Measurements from ENCODE around the gene GMIP.

GMIP gene

DNA sequence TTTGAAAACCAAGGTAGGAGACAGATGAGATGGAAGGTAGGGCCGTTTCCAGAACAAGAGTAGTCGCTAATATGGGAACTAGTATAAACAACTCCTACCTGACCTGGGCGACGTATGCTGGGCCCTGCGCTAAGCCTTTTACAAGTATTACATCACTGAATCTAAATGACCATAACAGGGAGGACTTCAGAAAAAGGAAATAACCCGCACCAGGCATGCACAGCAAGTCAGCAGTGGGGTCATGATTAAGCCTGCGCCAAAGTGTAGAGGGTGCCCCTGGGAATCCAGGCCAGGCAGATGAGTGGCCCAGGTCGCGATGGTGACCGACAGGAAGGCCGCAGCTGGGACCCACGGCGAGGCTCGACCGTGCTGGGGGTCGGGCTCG, 19.4 kb upstream of the GMIP start:
- Histone ChIP-seq H3K27me3 (ENCODE audit: insufficient read depth, poor library complexity, severe bottlenecking) (no peaks in the 10 kb centered on the region), H3K4me3 (replicated peaks; ENCODE audit: insufficient read depth, low read length) (peak overlapping the region; percentile 71), H3K27ac (replicated peaks) (peak overlapping the region; percentile 91)
- DNase-seq (ENCODE audit: low read depth in 1 of 2, low spot score in 1 of 2) = peak in 1 of 2 experiments; percentile 58
- TF ChIP-seq POLR2AphosphoS5 (IDR thresholded peaks at IDR 0.05; ENCODE audit: low read depth) = no peak
- TF ChIP-seq GABPA (IDR thresholded peaks at IDR 0.05; ENCODE audit: low read depth) = no peak
- TF ChIP-seq, protein P1, sequence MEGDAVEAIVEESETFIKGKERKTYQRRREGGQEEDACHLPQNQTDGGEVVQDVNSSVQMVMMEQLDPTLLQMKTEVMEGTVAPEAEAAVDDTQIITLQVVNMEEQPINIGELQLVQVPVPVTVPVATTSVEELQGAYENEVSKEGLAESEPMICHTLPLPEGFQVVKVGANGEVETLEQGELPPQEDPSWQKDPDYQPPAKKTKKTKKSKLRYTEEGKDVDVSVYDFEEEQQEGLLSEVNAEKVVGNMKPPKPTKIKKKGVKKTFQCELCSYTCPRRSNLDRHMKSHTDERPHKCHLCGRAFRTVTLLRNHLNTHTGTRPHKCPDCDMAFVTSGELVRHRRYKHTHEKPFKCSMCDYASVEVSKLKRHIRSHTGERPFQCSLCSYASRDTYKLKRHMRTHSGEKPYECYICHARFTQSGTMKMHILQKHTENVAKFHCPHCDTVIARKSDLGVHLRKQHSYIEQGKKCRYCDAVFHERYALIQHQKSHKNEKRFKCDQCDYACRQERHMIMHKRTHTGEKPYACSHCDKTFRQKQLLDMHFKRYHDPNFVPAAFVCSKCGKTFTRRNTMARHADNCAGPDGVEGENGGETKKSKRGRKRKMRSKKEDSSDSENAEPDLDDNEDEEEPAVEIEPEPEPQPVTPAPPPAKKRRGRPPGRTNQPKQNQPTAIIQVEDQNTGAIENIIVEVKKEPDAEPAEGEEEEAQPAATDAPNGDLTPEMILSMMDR (IDR thresholded peaks at IDR 0.05; ENCODE audit: insufficient read depth, low read length) = no peak
- no peak for TF ChIP-seq SPI1 (IDR thresholded peaks at IDR 0.05; ENCODE audit: borderline replicate concordance, low read depth)
- TF ChIP-seq, protein P2, sequence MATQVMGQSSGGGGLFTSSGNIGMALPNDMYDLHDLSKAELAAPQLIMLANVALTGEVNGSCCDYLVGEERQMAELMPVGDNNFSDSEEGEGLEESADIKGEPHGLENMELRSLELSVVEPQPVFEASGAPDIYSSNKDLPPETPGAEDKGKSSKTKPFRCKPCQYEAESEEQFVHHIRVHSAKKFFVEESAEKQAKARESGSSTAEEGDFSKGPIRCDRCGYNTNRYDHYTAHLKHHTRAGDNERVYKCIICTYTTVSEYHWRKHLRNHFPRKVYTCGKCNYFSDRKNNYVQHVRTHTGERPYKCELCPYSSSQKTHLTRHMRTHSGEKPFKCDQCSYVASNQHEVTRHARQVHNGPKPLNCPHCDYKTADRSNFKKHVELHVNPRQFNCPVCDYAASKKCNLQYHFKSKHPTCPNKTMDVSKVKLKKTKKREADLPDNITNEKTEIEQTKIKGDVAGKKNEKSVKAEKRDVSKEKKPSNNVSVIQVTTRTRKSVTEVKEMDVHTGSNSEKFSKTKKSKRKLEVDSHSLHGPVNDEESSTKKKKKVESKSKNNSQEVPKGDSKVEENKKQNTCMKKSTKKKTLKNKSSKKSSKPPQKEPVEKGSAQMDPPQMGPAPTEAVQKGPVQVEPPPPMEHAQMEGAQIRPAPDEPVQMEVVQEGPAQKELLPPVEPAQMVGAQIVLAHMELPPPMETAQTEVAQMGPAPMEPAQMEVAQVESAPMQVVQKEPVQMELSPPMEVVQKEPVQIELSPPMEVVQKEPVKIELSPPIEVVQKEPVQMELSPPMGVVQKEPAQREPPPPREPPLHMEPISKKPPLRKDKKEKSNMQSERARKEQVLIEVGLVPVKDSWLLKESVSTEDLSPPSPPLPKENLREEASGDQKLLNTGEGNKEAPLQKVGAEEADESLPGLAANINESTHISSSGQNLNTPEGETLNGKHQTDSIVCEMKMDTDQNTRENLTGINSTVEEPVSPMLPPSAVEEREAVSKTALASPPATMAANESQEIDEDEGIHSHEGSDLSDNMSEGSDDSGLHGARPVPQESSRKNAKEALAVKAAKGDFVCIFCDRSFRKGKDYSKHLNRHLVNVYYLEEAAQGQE (IDR thresholded peaks at IDR 0.05; ENCODE audit: insufficient replicate concordance, low read depth) = no peak

DNA sequence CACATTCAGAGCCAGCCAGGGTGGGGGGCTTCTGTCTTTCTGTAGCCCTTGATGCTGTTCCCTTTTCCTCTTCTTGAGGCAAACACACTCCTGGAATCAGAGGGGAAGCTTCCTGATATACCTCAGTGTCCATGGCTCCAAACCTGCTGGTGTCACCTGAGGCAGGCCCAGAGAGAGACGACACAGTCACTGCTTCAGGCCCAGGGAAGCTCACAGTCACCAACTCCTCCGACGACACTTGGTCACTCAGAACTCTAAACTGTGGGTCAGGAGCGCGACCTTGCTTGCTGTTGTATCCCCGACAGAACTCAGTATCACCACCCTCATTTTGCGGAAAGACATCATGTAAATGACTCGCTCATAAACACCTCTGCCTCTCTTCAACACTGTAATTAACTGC, 18.9 kb upstream of the GMIP start:
- Histone ChIP-seq H3K27me3 (ENCODE audit: insufficient read depth, poor library complexity, severe bottlenecking) (no peaks in the 10 kb centered on the region), H3K27ac (replicated peaks) (peak overlapping the region; percentile 91), H3K4me3 (replicated peaks; ENCODE audit: insufficient read depth, low read length) (peak overlapping the region; percentile 71)
- no peak for DNase-seq (ENCODE audit: low read depth in 1 of 2, low spot score in 1 of 2)
- TF ChIP-seq, protein P1 (IDR thresholded peaks at IDR 0.05; ENCODE audit: insufficient read depth, low read length) = no peak
- TF ChIP-seq, protein P2 (IDR thresholded peaks at IDR 0.05; ENCODE audit: insufficient replicate concordance, low read depth) = no peak
- no peak for TF ChIP-seq GABPA (IDR thresholded peaks at IDR 0.05; ENCODE audit: low read depth)
- no peak for TF ChIP-seq SPI1 (IDR thresholded peaks at IDR 0.05; ENCODE audit: borderline replicate concordance, low read depth)
- TF ChIP-seq POLR2AphosphoS5 (IDR thresholded peaks at IDR 0.05; ENCODE audit: low read depth) = no peak

DNA sequence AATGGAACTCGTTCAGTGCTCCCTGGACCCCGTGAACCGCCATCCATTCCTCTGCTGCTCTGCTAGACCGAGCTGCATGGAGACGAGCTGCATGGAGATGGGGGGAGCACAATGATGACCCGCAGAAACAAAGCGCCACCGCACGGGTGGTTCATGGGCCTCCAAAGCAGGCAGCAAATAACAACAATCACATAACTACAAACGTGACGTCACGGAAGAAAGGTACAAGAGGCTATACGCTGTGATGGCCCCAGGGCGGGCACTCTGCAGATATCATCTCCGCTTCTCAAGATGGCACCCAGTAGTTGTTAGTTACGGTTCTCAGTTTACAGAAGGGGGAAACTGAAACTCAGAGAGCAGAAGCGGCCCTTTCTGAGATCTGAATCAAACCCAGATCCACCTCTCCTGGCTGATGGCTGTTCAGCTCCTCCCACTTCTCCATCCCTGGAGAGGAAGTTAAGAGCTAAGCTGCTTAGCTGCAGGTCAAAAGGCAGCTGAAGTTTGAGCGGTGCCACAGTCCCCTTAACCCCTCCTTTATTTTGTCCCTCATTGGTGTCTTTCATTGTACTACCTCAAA, 18.3 kb upstream of the GMIP start:
- DNase-seq (ENCODE audit: low read depth in 1 of 2, low spot score in 1 of 2) = peak; percentile 87 to 88
- TF ChIP-seq GABPA (IDR thresholded peaks at IDR 0.05; ENCODE audit: low read depth) = no peak
- TF ChIP-seq SPI1 (IDR thresholded peaks at IDR 0.05; ENCODE audit: borderline replicate concordance, low read depth) = peak; percentile 91

DNA sequence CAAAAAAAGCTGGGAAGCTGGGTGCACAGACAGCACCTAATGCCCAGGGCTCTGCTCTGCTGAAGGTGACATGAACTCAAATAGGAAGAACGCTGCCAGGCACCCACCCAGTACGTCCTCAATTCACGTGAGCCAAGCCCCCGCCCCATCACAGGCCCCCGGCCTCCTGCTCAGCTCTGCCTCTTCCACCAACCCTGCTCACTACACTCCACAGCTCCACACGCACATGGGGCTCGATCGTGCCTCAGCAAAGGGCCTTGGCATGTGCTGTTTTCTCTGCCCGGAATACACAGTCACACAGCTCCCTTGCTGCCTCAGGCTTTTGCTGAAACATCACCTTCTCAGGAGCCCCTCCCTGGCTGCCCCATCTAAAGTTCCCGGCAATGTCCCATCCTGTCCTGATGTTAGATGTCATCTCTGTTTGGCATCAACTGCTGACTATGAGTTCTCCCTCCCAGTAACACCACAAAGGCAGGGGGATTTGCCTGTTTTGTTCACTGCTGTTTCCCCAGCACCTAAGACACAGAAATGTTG, 17.8 kb upstream of the GMIP start:
- TF ChIP-seq, protein P1 (IDR thresholded peaks at IDR 0.05; ENCODE audit: insufficient read depth, low read length) = no peak
- TF ChIP-seq, protein P2 (IDR thresholded peaks at IDR 0.05; ENCODE audit: insufficient replicate concordance, low read depth) = no peak
- no peak for TF ChIP-seq POLR2AphosphoS5 (IDR thresholded peaks at IDR 0.05; ENCODE audit: low read depth)
- no peak for TF ChIP-seq SPI1 (IDR thresholded peaks at IDR 0.05; ENCODE audit: borderline replicate concordance, low read depth)
- Histone ChIP-seq H3K4me3 (replicated peaks; ENCODE audit: insufficient read depth, low read length) (peak overlapping the region; percentile 34), H3K27me3 (ENCODE audit: insufficient read depth, poor library complexity, severe bottlenecking) (no peaks in the 10 kb centered on the region), H3K27ac (replicated peaks) (peak overlapping the region; percentile 91)
- DNase-seq (ENCODE audit: low read depth in 1 of 2, low spot score in 1 of 2) = no peak

More for the DNA sequence above, 18.3 kb upstream of the GMIP start:
- Histone ChIP-seq H3K27ac (replicated peaks) (peak overlapping the region; percentile 91), H3K27me3 (ENCODE audit: insufficient read depth, poor library complexity, severe bottlenecking) (no peaks in the 10 kb centered on the region), H3K4me3 (replicated peaks; ENCODE audit: insufficient read depth, low read length) (peak overlapping the region; percentile 34)

All from HL-60 (cell line).